HG03575 (cell line): ENCODE data around the gene CCDC17.

Source experiments
- ATAC-seq: cut with Tn5 transposase; IDR thresholded peaks from one replicate; pipeline ENCODE4 v1.9.1; 2021; ENCODE audit not compliant: unreplicated experiment, insufficient number of reproducible peaks, low FRiP score; ENCODE audit errors: extremely low read depth

CCDC17 gene

GRCh38 chr1:45623972-45624371 lies at the start of gene CCDC17:
CCDC17 (minus strand) TSS chr1:45624054; CDS start chr1:45623909, 145 bp downstream.
- ATAC-seq: no peak

- ATAC-seq: no peak
Observed at GRCh38 chr1:45669859-45670655, 46.2 kb upstream of the CCDC17 start.

GRCh38 chr1:45669379-45669778 lies 45.5 kb upstream of the CCDC17 start:
- no peak for ATAC-seq

GRCh38 chr1:45668526-45668925 lies 44.7 kb upstream of the CCDC17 start:
- no peak for ATAC-seq

- ATAC-seq: no peak
Observed at GRCh38 chr1:45667321-45668111, 43.7 kb upstream of the CCDC17 start.

GRCh38 chr1:45666836-45667235 lies 43.0 kb upstream of the CCDC17 start:
- no peak for ATAC-seq

- no peak for ATAC-seq
Observed at GRCh38 chr1:45660336-45660735, 36.5 kb upstream of the CCDC17 start.

GRCh38 chr1:45659222-45659621 lies 35.4 kb upstream of the CCDC17 start:
- no peak for ATAC-seq

- ATAC-seq: no peak
Observed at GRCh38 chr1:45658171-45658570, 34.3 kb upstream of the CCDC17 start.

GRCh38 chr1:45656573-45657226 lies 32.8 kb upstream of the CCDC17 start:
- ATAC-seq: no peak

- ATAC-seq: no peak
Observed at GRCh38 chr1:45654540-45655280, 30.9 kb upstream of the CCDC17 start.

- ATAC-seq: no peak
Observed at GRCh38 chr1:45647248-45648021, 23.6 kb upstream of the CCDC17 start.

GRCh38 chr1:45644661-45645060 lies 20.8 kb upstream of the CCDC17 start:
- ATAC-seq: no peak

- ATAC-seq: no peak
Observed at GRCh38 chr1:45643978-45644377, 20.1 kb upstream of the CCDC17 start.

- ATAC-seq: no peak
Observed at GRCh38 chr1:45643321-45643720, 19.5 kb upstream of the CCDC17 start.

GRCh38 chr1:45640293-45640692 lies 16.4 kb upstream of the CCDC17 start:
- ATAC-seq: no peak

GRCh38 chr1:45635211-45635610 lies 11.4 kb upstream of the CCDC17 start:
- ATAC-seq: no peak

GRCh38 chr1:45630429-45630828 lies 6.6 kb upstream of the CCDC17 start:
- ATAC-seq: no peak
